Loucy (cell line): Measurements from ENCODE around the gene DUSP2.

Experiments used
- EZH2phosphoT487 ChIP-seq: fragments of 200-600 bp; IDR thresholded peaks from 2 replicates; pipeline ENCODE4 v1.6.1; 2018; ENCODE audit warnings: antibody characterized with exemption, mild to moderate bottlenecking, moderate library complexity, borderline replicate concordance
- TF ChIP-seq, protein P1 (sequence below): fragments of 200-600 bp; sonication (generic); conservative IDR thresholded peaks from 2 replicates; pipeline ENCODE4 v1.5.1; 2014; ENCODE audit warnings: mild to moderate bottlenecking, antibody characterized with exemption, low read length

DNA sequence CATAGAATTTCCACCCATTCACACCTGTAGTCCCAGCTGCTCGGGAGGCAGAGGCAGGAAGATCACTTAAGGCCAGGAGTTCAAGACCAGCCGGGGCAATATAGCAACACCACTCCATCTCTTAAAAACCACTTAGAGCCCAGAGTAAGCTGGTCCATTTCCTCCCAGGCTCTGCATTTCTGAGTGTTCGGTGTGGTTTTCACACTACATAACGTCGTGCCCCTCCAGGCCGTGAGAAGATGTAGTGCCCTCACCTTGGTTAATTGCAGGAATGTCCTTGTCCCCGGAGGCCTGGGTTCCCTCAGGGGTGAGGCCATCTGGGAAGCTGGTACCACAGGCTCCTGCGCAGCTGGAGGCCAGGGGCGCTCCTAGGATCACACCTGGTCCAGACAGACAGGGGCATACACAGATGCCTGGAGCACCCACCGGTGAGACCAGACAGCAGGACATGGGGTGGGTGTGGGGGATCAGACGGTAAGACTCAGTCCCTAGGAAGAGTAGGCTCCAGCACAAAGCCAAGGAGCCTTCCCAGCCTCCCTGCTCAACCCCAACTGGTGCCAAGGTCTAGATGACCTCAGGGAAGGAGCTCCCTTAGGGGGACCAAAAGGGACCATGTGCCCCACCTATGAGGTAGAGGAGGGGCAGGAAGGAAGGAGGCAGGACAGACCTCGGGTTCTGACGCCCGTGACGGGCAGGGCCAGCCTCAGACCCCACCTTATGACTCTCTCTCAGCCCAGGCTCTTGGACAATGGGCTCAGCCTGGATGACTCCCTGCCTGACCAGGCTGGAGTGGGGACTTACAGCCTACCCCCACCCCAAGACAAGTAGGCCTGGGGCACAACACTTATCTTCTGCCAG, 7.7 kb downstream of the DUSP2 start:
- TF ChIP-seq, protein P1, sequence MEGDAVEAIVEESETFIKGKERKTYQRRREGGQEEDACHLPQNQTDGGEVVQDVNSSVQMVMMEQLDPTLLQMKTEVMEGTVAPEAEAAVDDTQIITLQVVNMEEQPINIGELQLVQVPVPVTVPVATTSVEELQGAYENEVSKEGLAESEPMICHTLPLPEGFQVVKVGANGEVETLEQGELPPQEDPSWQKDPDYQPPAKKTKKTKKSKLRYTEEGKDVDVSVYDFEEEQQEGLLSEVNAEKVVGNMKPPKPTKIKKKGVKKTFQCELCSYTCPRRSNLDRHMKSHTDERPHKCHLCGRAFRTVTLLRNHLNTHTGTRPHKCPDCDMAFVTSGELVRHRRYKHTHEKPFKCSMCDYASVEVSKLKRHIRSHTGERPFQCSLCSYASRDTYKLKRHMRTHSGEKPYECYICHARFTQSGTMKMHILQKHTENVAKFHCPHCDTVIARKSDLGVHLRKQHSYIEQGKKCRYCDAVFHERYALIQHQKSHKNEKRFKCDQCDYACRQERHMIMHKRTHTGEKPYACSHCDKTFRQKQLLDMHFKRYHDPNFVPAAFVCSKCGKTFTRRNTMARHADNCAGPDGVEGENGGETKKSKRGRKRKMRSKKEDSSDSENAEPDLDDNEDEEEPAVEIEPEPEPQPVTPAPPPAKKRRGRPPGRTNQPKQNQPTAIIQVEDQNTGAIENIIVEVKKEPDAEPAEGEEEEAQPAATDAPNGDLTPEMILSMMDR: no peak
- no peak for TF ChIP-seq EZH2phosphoT487
